Measurements from ENCODE around the gene DMD.

Gene DMD

DNA sequence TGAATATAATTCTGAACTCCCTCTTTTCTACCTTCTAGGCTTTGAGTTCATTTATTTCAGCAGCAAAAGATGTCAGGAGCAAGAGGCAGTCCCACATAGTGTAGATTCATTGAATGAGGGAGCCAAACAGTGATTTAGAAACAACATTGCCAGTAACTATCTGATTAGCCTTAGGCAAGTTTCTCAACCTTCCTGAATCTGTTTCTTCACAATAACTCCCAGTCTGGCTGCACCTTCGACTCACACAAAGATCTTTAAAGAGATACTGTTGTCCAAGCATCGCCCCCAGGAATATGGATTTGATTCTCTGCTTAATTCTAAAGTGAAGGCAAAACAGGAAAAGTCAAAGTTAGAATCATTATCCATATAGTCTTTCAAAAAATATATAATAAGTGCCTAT lies 1026.2 kb downstream of the DMD start:
- Mint-ChIP-seq H3K27me3 (ENCODE audit: low read depth) (no peaks in the 10 kb centered on the region), H3K36me3 (ENCODE audit: low read depth) (no peaks in the 10 kb centered on the region), H3K9me3 (no peaks in the 10 kb centered on the region), H3K4me3 (no peak overlapping the region), H3K27ac (no peak overlapping the region), H3K4me1 (no peaks in the 10 kb centered on the region)
- TF ChIP-seq, protein P1, sequence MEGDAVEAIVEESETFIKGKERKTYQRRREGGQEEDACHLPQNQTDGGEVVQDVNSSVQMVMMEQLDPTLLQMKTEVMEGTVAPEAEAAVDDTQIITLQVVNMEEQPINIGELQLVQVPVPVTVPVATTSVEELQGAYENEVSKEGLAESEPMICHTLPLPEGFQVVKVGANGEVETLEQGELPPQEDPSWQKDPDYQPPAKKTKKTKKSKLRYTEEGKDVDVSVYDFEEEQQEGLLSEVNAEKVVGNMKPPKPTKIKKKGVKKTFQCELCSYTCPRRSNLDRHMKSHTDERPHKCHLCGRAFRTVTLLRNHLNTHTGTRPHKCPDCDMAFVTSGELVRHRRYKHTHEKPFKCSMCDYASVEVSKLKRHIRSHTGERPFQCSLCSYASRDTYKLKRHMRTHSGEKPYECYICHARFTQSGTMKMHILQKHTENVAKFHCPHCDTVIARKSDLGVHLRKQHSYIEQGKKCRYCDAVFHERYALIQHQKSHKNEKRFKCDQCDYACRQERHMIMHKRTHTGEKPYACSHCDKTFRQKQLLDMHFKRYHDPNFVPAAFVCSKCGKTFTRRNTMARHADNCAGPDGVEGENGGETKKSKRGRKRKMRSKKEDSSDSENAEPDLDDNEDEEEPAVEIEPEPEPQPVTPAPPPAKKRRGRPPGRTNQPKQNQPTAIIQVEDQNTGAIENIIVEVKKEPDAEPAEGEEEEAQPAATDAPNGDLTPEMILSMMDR (IDR thresholded peaks at IDR 0.05; ENCODE audit: unreplicated experiment in 3 of 3), result no peak

DNA sequence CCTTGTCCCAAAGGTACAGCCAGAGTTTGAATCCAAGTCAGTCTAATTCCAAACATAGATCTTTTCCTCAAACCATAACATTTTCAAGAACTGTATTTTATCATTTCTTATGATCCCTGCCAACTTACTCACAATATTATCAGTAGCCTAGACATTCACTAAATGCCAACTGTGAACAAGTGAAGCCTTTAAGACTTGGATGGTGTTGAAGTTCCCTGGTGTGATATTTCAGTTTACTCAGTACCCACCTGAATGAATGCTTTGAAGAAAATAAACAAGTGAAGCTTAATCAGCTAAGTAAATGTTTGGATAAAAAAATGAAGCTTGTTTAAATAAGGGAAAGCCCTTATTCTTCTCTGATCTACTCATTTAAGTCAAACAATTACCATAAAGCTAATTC lies 1028.3 kb downstream of the DMD start:
- no peaks in the 10 kb centered on the region for H3K4me1 Mint-ChIP-seq
- no peaks in the 10 kb centered on the region for H3K36me3 Mint-ChIP-seq (ENCODE audit: low read depth)
- no peaks in the 10 kb centered on the region for H3K27me3 Mint-ChIP-seq (ENCODE audit: low read depth)
- no peak overlapping the region for H3K4me3 Mint-ChIP-seq
- H3K9me3 Mint-ChIP-seq, result no peaks in the 10 kb centered on the region
- H3K27ac Mint-ChIP-seq, result no peak overlapping the region
- TF ChIP-seq, protein P1 (IDR thresholded peaks at IDR 0.05; ENCODE audit: unreplicated experiment in 3 of 3), result no peak

DNA sequence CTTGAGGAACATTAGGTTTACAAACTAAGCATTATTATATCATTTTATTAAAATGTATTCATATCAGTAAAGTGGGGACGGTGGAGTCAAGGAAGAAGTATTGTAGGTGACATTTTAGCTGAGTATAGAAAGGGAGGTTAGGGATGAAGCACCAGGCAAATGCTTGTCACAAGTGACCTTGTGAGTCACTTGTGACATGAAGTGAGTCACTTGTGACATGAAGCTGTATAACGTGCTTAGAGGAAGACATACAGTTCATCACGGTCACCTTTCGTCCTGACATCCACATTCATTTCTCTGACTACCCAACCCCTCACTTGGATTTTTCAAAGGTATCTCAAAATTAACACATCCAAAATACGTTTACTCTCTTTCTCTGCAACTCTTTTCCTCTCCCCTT lies 1034.8 kb downstream of the DMD start:
- Mint-ChIP-seq H3K36me3 (ENCODE audit: low read depth) (no peaks in the 10 kb centered on the region), H3K4me1 (no peaks in the 10 kb centered on the region), H3K4me3 (no peak overlapping the region), H3K27me3 (ENCODE audit: low read depth) (no peaks in the 10 kb centered on the region), H3K9me3 (peaks cover 12% of the 10 kb centered on the region), H3K27ac (no peak overlapping the region)
- TF ChIP-seq, protein P1 (IDR thresholded peaks at IDR 0.05; ENCODE audit: unreplicated experiment in 3 of 3), result no peak

DNA sequence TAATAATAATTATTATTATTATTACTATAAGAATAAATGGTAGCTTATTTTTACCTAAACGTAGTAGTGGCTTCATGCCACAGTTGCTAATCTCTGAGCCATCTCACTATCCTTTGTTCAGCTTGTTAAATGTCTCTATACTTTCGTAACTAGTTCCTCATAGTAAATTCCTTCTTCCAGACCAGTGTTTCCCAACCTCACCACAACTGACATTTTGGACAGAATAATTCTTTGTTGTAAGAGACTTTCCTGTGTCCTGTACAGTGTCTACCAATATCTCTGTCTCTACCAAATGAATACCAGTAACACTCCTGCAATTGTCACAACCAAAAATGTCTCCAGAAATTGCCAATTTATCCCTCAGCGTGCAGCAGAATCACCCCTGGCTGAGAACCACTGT lies 1040.9 kb downstream of the DMD start:
- Mint-ChIP-seq H3K4me3 (no peak overlapping the region), H3K27ac (no peak overlapping the region), H3K9me3 (peaks cover 14% of the 10 kb centered on the region), H3K4me1 (no peaks in the 10 kb centered on the region), H3K36me3 (ENCODE audit: low read depth) (no peaks in the 10 kb centered on the region), H3K27me3 (ENCODE audit: low read depth) (no peaks in the 10 kb centered on the region)
- TF ChIP-seq, protein P1 (IDR thresholded peaks at IDR 0.05; ENCODE audit: unreplicated experiment in 3 of 3), result no peak

DNA sequence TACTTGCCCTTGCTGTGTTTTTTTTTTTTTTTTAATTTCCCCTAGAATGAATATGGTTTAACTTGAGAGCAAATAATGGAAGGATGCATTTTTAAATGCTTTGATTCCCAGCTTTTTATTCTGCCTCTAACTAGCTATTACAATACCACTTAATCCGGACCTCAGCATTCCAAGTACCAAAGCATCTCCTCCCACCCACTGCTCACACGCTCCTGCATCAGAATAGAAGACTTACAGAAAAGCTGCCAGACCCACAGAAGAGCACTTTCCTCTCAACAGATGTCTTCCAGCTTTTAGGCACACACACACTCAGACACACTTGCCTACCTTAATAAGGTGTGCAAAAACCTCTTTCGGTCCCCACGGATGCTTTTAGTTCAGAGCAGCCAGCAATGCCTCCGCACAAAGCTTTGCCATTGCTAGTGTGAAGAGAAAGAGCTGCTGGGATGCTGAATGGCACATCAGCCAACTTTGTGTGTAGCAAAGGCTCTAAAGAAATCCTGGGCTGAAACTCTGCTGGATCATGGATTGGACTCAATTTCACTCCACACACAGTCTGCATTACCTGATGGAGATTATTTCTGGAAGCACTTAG lies 1056.2 kb downstream of the DMD start:
- TF ChIP-seq, protein P1 (IDR thresholded peaks at IDR 0.05; ENCODE audit: unreplicated experiment in 3 of 3), result no peak
- peak overlapping the region; percentile 59 to 79 (median 63) for H3K4me3 Mint-ChIP-seq
- H3K27me3 Mint-ChIP-seq (ENCODE audit: low read depth), result no peaks in the 10 kb centered on the region
- H3K4me1 Mint-ChIP-seq, result no peaks in the 10 kb centered on the region
- H3K36me3 Mint-ChIP-seq (ENCODE audit: low read depth), result no peaks in the 10 kb centered on the region
- H3K9me3 Mint-ChIP-seq, result no peaks in the 10 kb centered on the region
- no peak overlapping the region for H3K27ac Mint-ChIP-seq

DNA sequence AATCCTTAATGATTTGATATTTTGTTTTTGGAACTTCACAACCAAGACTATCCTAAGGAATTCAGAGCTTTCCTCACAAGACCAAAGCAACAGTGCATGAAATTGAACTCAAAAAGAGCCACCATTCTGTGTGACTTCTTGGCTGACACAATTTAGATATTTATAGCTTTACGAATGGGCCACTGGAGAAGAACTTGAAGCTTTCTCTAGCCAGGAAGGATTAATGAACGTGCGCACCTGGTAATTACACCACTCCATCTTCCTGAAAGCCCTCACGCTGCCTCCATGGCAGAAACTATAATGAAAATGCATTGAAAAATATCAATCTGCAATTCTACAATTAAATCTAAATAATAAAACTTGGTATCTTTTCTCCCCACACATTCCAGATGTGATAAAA lies 1057.8 kb downstream of the DMD start:
- Mint-ChIP-seq H3K27ac (no peak overlapping the region), H3K4me3 (peak overlapping the region in 1 of 3 experiments; percentile 43), H3K36me3 (ENCODE audit: low read depth) (no peaks in the 10 kb centered on the region), H3K9me3 (no peaks in the 10 kb centered on the region), H3K4me1 (no peaks in the 10 kb centered on the region), H3K27me3 (ENCODE audit: low read depth) (no peaks in the 10 kb centered on the region)
- TF ChIP-seq, protein P1 (IDR thresholded peaks at IDR 0.05; ENCODE audit: unreplicated experiment in 3 of 3), result no peak
